Measurements from ENCODE around the gene FBXL16. TPM values are rescaled to one million over a fixed set of nuclear protein-coding genes. Genes with fewer than 3 reads are reported as not detected.
"Not testable (repeated sequence)": the region's sequence is repeated elsewhere in the genome, so short reads cannot be mapped to it uniquely, and the experiment has no call there.

Gene FBXL16
- total and polyA plus RNA-seq, 2 donors (not counting 3 experiments of a cell fraction or from before 2014, with no cell fraction given), result 0.07 to 0.22 TPM

DNA sequence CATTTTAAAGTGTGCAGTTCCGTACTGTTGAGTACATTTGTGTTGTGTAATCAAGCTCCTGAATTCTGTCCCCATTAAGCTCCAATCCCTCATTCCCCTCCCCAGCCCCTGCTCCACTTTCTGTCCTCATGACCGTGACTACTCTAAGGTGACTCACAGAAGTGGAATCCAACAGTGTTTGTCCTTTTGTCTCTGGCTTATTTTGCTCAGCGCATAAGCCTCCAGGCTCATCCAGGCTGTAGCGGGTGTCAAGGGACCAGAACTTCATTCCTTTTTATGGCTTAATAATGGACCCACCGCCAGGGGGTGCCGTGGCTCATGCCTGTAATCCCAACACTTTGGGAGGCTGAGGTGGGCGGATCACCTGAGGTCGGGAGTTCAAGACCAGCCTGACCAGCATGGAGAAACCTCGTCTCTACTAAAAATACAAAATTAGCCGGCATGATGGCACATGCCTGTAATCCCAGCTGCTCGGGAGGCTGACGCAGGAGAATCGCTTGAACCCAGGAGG lies 7.2 kb upstream of the FBXL16 start:
- BruUV-seq (replicated peaks); H3K9me1 ChIP-seq (replicated peaks; ENCODE audit: control insufficient read depth, extremely low read depth, insufficient read depth, low read length); H4K20me1 ChIP-seq (replicated peaks; ENCODE audit: control insufficient read depth, extremely low read depth, insufficient read depth, low read length); H2AFZ ChIP-seq (ENCODE audit: low read depth, low read length); H3K79me2 ChIP-seq (ENCODE audit: control insufficient read depth, insufficient read depth, low read length); H3K4me3 ChIP-seq (replicated peaks in 1 of 3; ENCODE audit: insufficient read depth in 1 of 3, low read depth in 1 of 3, low read length in 3 of 3); H3K9ac ChIP-seq (replicated peaks; ENCODE audit: extremely low read depth, insufficient read depth, low read length); H3K27ac ChIP-seq (ENCODE audit: insufficient read depth, low read depth, low read length); H3K27me3 ChIP-seq (ENCODE audit: control insufficient read depth in 2 of 2, insufficient read depth in 2 of 2, low read length in 2 of 2); H3K4me2 ChIP-seq (ENCODE audit: insufficient read depth, low read length); H3K9me3 ChIP-seq (replicated peaks; ENCODE audit: control insufficient read depth, insufficient read depth, low read length); POLR2A ChIA-PET; H3K36me3 ChIP-seq (ENCODE audit: control insufficient read depth in 2 of 2, extremely low read depth in 1 of 2, insufficient read depth in 2 of 2, low read length in 2 of 2); dilution Hi-C loops (cut with MboI; ENCODE audit: extremely low pct_ligation_motif_present, low sequenced_read_pairs); H3K4me1 ChIP-seq (ENCODE audit: control insufficient read depth, extremely low read depth, insufficient read depth, low read length): not testable (repeated sequence)
- CTCF ChIA-PET, result interaction anchor here (0.8 to 3.0 kb wide), 15 partner anchors 9 to 343 kb away, joined by 3 to 67 read pairs (median 5); partner anchors contain the start of genes ANTKMT, CHTF18, HAGHL and RPUSD1
- DNase-seq (ENCODE audit: low read depth, low spot score) (peak; percentile 46), FAIRE-seq (peak; percentile 53)
- TF ChIP-seq CTCF (IDR thresholded peaks at IDR 0.05; ENCODE audit: extremely low read depth in 1 of 2, insufficient read depth in 1 of 2, low read depth in 1 of 2, low read length in 2 of 2), result peak; percentile 36
- peak; percentile 22 for TF ChIP-seq FOS (IDR thresholded peaks at IDR 0.05; ENCODE audit: borderline replicate concordance, insufficient read depth, low read length)
- intact Hi-C loops (cut with micrococcal nuclease), result loop anchor here (1.0 to 2.0 kb wide), 2 partner anchors 29 to 342 kb away; no protein-coding TSS in a partner anchor

GRCh38 chr16:711548-712320 lies 6.1 kb upstream of the FBXL16 start:
- FAIRE-seq (peak; percentile 40), DNase-seq (ENCODE audit: low read depth, low spot score) (peak; percentile 55)
- no peaks in the 10 kb centered on the region for H3K36me3 ChIP-seq (ENCODE audit: control insufficient read depth in 2 of 2, extremely low read depth in 1 of 2, insufficient read depth in 2 of 2, low read length in 2 of 2)
- peaks cover 5 to 10% of the 10 kb centered on the region in 2 experiments for H3K27me3 ChIP-seq (ENCODE audit: control insufficient read depth in 2 of 2, insufficient read depth in 2 of 2, low read length in 2 of 2)
- H3K79me2 ChIP-seq (ENCODE audit: control insufficient read depth, insufficient read depth, low read length), result no peaks in the 10 kb centered on the region
- H3K4me2 ChIP-seq (ENCODE audit: insufficient read depth, low read length), result no peak overlapping the region
- TF ChIP-seq JUN (IDR thresholded peaks at IDR 0.05; ENCODE audit: borderline replicate concordance, insufficient read depth, insufficient read length, low read depth) (no peak), CTCF (IDR thresholded peaks at IDR 0.05; ENCODE audit: extremely low read depth in 1 of 2, insufficient read depth in 1 of 2, low read depth in 1 of 2, low read length in 2 of 2) (peak; percentile 89 to 99), GATA2 (IDR thresholded peaks at IDR 0.05; ENCODE audit: insufficient read depth, insufficient read length, low read depth, low read length) (no peak)
- TF ChIP-seq, protein P1, sequence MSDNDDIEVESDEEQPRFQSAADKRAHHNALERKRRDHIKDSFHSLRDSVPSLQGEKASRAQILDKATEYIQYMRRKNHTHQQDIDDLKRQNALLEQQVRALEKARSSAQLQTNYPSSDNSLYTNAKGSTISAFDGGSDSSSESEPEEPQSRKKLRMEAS (IDR thresholded peaks at IDR 0.05; ENCODE audit: insufficient read depth, insufficient read length), result no peak
- H3K9ac ChIP-seq (replicated peaks; ENCODE audit: extremely low read depth, insufficient read depth, low read length), result no peak overlapping the region
- POLR2A ChIA-PET, result no interaction called here
- dilution Hi-C loops (cut with MboI; ENCODE audit: extremely low pct_ligation_motif_present, low sequenced_read_pairs) (no loop called here), intact Hi-C loops (cut with micrococcal nuclease) (loop anchor here (1.0 to 2.0 kb wide), 3 partner anchors 30 to 343 kb away; no protein-coding TSS in a partner anchor)
- H3K9me3 ChIP-seq (replicated peaks; ENCODE audit: control insufficient read depth, insufficient read depth, low read length), result no peaks in the 10 kb centered on the region
- no peak overlapping the region for H3K27ac ChIP-seq (ENCODE audit: insufficient read depth, low read depth, low read length)
- CTCF ChIA-PET, result interaction anchor here (0.8 to 3.0 kb wide), 15 partner anchors 9 to 345 kb away, joined by 3 to 67 read pairs (median 5); partner anchors contain the start of genes ANTKMT, CHTF18, HAGHL and RPUSD1
- no peak overlapping the region for H2AFZ ChIP-seq (ENCODE audit: low read depth, low read length)
- H3K4me1 ChIP-seq (ENCODE audit: control insufficient read depth, extremely low read depth, insufficient read depth, low read length), result peaks cover 10% of the 10 kb centered on the region
- no TSS peak for BruUV-seq (replicated peaks)
- no peak overlapping the region for H3K4me3 ChIP-seq (replicated peaks in 1 of 3; ENCODE audit: insufficient read depth in 1 of 3, low read depth in 1 of 3, low read length in 3 of 3)
- no peaks in the 10 kb centered on the region for H4K20me1 ChIP-seq (replicated peaks; ENCODE audit: control insufficient read depth, extremely low read depth, insufficient read depth, low read length)
- no peaks in the 10 kb centered on the region for H3K9me1 ChIP-seq (replicated peaks; ENCODE audit: control insufficient read depth, extremely low read depth, insufficient read depth, low read length)
